ENCODE data around the gene TCP11L2. TPM values are rescaled to one million over a fixed set of nuclear protein-coding genes. Genes with fewer than 3 reads are reported as not detected.
A peak's percentile ranks its signal among the peaks of the same experiment; 100 is the strongest.
"Not testable (repeated sequence)": the region's sequence is repeated elsewhere in the genome, so short reads cannot be mapped to it uniquely, and the experiment has no call there.

The TCP11L2 gene
- polyA plus RNA-seq, 5 donors, result 13.7 to 27.6 (median 26.6) TPM

- DNase-seq, result peak in 1 of 2 donors; percentile 53
These were observed 40.1 kb downstream of the TCP11L2 start for GRCh38 chr12:106342397-106343213.

- no peak for DNase-seq
These were observed 40.6 kb downstream of the TCP11L2 start for GRCh38 chr12:106343214-106343528.

GRCh38 chr12:106344131-106344530 is 41.6 kb downstream of the TCP11L2 start:
- DNase-seq, result no peak

GRCh38 chr12:106345746-106346145 is 43.2 kb downstream of the TCP11L2 start:
- no peak for DNase-seq

GRCh38 chr12:106348411-106348810 is 45.9 kb downstream of the TCP11L2 start:
- no peak for DNase-seq

GRCh38 chr12:106353175-106353574 is 50.6 kb downstream of the TCP11L2 start:
- DNase-seq, result no peak

GRCh38 chr12:106357549-106358395 is 55.2 kb downstream of the TCP11L2 start, which contains the start of gene POLR3B:
Gene POLR3B, plus strand, starts transcription at chr12:106357748. Its CDS starts 132 bp downstream, at chr12:106357880.
- DNase-seq, result peak; percentile 97

GRCh38 chr12:106358396-106359241 is 56.1 kb downstream of the TCP11L2 start:
- DNase-seq, result no peak

GRCh38 chr12:106359646-106360399 is 57.3 kb downstream of the TCP11L2 start:
- DNase-seq, result no peak

- DNase-seq, result no peak
These were observed 58.0 kb downstream of the TCP11L2 start for GRCh38 chr12:106360400-106360994.

GRCh38 chr12:106362971-106363370 is 60.4 kb downstream of the TCP11L2 start:
- no peak for DNase-seq

GRCh38 chr12:106364261-106364660 is 61.7 kb downstream of the TCP11L2 start:
- no peak for DNase-seq

GRCh38 chr12:106369624-106370346 is 67.3 kb downstream of the TCP11L2 start:
- no peak for DNase-seq

GRCh38 chr12:106378788-106379187 is 76.3 kb downstream of the TCP11L2 start:
- DNase-seq, result no peak

GRCh38 chr12:106380954-106381353 is 78.4 kb downstream of the TCP11L2 start:
- no peak for DNase-seq

GRCh38 chr12:106381866-106382265 is 79.3 kb downstream of the TCP11L2 start:
- not testable (repeated sequence) for DNase-seq

GRCh38 chr12:106386813-106387535 is 84.4 kb downstream of the TCP11L2 start:
- no peak for DNase-seq

- DNase-seq, result no peak
These were observed 85.4 kb downstream of the TCP11L2 start for GRCh38 chr12:106387848-106388377.

GRCh38 chr12:106389151-106389550 is 86.6 kb downstream of the TCP11L2 start:
- no peak for DNase-seq

Data from right lung (tissue), 5 donors.